Ecto neural progenitor cell (in vitro differentiated cells): Measurements from ENCODE around the gene OPA1.
A peak's percentile ranks its signal among the peaks of the same experiment; 100 is the strongest.

Experiments used
- DNase-seq: peaks from one replicate; pipeline ENCODE4 v3.0.0-alpha.2; 2018; ENCODE audit warnings: low spot score

OPA1 gene

DNA sequence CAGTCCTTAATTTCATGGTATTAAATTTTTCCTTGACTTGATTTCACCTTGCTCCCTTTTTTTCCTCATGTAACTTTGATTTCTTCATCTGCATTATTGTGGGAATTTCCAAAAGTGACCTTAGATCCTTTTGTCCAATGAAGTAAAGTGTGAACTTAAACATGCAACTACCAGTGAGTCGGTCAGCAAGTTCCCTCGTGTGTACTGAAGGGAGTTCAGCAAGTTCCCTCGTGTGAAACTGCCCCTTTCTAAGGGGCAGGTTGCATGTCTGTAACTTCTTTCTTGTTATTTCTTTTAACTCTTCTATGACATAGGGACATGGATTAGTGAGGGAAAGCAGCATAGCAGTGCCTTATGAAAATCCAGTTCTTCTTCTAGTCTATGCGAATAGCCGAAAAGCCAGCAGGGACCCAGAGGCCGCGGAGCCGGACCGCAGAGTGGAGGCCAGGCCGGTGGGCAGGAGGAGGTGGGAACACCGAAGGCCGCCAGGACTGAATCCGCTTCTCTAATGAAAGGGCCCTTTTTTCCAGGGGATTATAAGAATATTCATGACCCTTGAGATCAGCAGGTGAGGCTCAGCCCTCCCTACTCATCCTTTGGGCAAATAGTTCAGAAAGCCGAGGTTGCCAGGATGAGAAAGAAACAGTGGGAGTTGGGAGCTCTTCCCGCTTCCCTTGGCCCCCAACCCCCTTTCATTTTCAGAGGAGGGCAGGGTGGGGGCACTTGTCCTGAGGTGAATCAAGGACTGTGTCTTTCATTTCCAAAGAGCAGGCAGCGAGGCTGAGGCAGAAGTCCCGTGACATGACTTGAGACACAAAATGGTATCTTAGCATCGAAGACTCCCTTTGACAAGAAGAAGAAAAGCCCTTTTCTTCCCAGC lies 117.5 kb downstream of the OPA1 start:
- no peak for DNase-seq

DNA sequence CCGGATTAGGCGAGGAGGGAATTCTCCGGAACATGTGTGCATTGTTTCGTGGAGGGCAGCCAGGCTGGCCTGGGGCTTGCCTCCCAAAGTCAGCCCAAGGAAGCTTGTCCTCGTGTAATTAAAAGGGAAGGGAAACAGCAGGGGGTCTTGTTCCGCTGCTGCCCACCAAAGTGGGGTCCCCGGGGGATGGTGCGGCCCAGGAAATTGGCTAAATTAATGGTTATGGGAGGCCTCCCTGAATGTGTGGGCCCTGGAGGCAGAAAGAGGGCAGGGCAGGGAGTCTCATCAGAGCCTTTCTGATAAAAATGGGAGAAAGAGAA lies 118.1 kb downstream of the OPA1 start:
- peak; percentile 93 for DNase-seq

DNA sequence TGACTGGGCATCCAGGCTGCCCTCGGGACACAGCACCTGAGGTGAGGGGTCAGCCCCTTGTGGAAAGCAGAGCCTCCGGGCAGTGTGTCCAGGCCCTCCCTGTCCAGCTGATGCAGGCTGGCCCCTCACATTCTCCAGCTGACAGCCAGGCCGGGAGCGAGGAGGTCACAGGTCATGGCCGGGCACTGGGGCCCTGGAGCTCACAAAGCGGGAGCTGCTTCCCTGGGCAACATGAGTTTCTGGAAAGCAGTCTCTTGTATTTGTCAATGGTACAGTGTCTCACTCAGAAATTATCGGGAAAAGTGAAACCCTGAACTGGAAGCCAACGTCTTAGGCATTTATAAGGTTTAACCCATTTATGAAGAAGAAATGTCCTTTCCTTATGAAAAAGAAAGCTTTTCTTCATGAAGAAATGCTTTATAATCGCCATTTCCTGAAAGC lies 118.5 kb downstream of the OPA1 start:
- DNase-seq = peak; percentile 93

DNA sequence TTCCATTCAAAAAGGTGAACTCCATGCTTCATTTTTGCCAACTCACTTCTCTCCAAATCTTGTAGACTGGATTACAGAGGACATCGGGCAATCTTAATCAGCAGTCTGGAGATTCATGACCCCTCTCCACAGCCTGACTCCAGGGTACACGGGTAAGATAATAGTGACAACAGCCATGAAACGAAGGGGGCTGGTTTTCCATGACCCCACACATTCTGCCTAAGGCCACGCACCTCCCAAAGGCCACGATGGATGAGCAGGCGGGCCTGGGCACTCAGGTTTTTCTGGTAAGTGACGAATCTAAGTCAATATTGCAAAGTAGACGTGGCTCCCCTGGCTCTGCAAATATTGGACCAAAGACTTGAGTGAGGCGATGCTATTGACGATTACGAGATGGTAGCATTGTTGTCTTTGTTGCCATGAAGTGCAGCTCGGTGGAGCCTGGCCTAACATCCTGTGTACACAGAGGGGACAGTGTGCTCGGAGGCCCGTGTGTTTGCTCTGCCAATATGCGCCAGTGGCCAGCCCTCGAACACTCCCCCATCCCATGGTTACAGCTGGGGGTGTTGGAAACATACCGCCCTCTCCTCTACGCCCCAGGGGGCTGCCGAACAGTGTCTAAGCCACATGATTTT lies 119.1 kb downstream of the OPA1 start:
- peak; percentile 51 for DNase-seq

DNA sequence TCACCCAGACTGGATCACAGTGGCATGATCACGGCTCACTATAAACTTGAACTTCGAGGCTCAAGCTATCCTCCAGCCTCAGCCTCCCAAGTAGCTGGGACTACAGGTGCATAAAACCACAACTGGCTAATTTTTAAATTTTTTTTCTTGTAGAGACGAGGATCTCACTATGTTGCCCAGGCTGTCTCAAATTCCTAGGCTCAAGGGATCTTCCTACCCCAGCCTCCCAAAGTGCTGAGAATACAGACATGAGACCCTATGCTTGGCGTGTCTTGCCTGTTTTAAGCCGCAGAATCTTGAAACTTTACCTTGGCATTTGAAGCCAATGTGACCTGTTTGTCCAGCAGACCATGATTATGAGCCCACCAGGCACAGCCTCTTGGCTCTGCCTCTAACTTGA lies 119.9 kb downstream of the OPA1 start:
- no peak for DNase-seq

DNA sequence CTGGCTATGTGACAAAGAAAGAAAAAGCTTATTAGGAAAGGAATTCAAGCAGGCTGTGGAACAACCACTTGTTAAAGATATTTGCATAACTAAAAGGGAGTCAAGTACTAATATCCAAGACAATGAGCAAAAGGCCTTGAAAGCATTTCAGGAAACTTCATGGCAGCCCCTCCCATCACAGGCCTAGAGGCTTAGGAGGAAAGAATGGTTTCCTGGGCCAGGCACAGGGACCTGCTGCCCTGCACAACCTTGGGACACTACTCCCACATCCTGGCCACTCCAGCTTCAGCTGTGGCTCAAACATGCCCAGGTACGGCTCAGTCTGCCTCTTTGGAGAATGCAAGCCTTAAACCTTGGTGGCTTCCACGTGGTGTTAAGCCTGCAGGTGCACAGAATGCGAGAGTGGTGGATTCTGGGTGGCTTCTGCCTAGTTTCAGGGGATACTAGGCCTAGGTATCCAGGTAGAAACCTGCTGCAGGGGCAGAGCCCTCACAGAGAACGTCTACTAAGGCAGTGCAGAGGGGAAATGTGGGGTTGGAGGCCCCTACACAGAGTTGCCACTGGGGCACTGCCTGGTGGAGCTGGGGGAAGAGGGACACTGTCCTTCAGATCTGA lies 121.6 kb downstream of the OPA1 start:
- DNase-seq = no peak

DNA sequence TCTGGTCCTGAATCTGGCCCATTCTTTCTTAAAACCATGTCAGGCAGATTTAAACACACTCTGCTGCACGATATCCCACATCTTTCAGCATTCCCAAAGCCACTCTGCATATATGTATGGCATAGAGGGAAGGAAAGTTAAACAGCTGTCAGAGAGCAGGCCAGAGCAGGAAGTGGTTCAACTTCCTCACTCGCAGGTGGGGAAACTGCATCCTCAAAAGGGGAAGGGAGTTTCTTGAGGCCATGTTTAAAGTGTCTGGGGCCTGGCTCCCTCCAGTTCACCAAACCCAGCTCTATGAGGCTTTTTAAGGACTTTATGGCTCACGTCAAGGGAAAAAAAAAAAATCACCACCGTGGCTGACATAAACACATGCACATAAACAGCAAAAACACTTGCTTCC lies 123.1 kb downstream of the OPA1 start:
- DNase-seq = no peak

DNA sequence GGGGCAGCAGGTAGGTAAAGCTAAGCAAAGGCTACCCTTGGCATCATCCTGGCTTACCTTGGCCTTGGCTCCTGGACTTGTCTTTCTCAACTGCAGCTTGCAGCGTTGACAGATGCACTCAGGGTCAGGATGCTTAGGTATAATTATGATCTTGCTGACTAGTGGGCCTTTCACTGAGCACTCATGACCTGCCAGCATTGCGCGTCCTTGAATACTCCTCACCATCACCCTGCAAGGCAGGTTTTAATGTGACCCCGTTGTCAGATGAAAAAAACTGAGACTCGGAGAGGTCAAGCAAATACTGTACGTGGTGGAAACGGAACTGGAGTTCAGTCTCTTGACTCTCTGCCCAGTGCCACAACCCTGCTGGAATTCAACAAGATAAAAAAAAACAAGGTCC lies 126.7 kb downstream of the OPA1 start:
- DNase-seq = no peak

GRCh38 chr3:193720169-193720568 lies 127.2 kb downstream of the OPA1 start:
- no peak for DNase-seq

GRCh38 chr3:193722566-193722965 lies 129.6 kb downstream of the OPA1 start:
- no peak for DNase-seq

- DNase-seq = no peak
These were observed 134.1 kb downstream of the OPA1 start for GRCh38 chr3:193727089-193727488.

DNA sequence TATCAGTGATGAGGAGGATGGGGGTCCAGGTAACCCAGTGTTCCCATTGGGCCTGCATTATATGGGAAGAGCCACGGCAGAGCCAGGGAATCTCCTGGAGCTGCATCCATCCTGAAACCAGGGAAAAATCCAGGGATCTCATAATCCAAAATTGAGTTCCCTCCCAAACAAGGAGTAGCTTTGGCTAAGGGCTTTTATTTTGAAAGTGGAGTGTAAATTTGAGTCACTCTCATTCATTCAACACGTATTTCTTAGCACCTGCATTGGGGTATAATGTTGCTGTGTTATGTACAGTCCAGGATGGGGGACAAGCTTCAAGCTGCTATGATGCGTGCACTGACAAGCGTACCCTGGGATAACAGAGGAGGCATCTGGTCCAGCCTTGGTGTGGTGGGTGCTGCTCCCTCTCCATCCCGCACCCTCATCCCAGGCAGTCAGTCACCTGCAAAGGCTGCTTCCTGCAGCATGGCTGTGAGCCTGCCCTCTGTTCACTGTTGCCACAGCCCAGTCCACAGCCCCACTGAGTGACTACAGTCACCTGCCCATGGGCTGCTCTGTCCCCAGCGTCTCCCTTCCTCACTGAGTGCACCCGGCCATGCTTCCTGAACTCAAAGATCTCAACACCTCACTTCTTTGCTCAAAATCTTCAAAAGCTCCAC lies 135.6 kb downstream of the OPA1 start:
- no peak for DNase-seq

GRCh38 chr3:193729088-193729465 lies 136.1 kb downstream of the OPA1 start:
- DNase-seq = no peak

- DNase-seq = no peak
These were observed 136.6 kb downstream of the OPA1 start for GRCh38 chr3:193729601-193730000.

GRCh38 chr3:193730511-193730910 lies 137.5 kb downstream of the OPA1 start:
- DNase-seq = no peak

DNA sequence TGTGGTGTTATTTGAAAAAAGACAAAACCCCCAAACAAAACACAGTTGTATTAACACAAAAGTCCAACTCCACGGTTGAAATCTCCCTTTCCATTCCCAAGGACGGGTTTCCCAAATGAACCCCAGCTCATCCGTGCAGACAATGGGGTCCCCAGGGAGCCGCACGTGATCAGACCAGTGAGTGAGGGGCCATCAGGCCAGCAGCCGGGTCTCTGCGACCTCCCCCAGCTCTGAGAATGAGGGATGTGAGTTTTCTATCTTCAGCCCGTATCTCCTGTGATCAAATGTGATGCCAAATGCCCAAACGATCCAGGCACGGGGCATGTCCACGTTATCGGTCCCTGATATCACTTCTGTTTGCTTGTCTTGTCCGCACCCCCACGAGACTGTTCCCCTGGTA lies 138.0 kb downstream of the OPA1 start:
- no peak for DNase-seq

GRCh38 chr3:193731656-193732055 lies 138.6 kb downstream of the OPA1 start:
- DNase-seq = no peak

DNA sequence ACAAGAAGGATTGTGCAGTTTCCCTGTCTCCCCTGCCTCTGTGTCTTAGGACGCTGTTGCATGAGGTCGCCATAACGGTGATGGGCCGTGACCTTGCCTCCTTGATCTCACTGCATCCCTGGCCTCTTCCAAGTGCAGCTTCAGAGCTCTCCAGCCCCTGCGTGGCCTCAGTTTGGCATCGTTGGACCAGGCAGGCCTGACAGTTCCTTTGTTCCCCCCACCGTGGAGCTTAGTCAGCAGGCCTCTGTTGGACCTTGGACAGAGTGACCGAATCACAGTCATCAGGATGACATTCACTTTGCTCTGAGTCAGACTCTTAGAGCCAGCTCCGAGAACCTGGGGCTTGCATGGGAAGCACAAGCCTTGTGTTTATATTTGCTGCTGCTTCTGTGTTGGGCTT lies 139.4 kb downstream of the OPA1 start:
- no peak for DNase-seq

DNA sequence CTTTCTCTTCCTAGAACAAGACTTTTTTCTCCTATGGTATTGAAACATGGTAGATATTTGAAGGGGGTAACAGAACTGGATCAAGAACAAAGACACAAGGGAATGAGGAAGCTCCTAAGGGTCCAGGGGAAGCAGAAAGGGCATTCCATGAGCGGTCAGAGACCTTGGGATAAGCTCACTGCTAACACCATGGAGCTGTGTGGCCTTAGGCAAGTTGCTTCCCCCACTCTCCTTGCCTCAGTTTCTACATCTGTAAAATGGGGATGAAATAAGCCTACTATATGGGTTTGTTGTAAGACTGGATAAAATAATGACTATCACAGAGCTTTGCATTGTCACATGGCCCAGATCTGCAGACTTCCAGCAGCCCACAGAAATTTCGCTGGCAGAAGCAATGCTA lies 139.8 kb downstream of the OPA1 start:
- DNase-seq = no peak

DNA sequence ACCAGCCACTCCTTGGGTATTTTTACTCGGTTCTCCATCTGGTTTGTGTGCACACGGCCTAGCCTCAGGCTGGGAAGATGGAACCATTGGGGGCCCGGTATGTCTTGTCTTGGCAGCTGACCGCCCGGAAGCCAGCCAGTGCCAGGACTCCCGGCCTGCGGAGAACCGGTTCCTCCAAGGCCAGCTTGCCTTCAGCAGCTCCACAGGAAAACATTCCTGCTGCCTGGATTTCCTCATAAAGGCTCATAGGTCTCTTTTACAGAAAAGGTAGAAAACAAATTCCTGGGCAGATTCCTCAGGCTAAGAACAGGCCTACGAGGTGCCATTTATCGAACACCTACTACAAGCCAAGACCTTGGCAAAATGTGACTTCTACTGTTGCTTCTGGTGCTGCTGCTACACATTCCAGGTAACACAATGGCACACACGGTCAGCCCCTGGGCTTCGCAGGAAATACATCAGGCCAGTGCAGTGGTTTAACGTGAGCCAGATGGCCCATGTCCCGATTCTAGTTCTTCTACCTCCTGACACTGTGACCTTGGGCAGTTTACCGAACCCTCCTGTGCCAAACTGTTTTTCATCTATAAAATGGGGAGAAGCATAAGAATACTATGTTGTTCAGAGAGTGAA lies 141.8 kb downstream of the OPA1 start:
- DNase-seq = no peak

- no peak for DNase-seq
These were observed 142.8 kb downstream of the OPA1 start for GRCh38 chr3:193735850-193736249.

- no peak for DNase-seq
These were observed 143.6 kb downstream of the OPA1 start for GRCh38 chr3:193736616-193737015.
